ENCODE results near the gene CAMTA1.
"Not testable (repeated sequence)": the region's sequence is repeated elsewhere in the genome, so short reads cannot be mapped to it uniquely, and the experiment has no call there.

CAMTA1 gene

DNA sequence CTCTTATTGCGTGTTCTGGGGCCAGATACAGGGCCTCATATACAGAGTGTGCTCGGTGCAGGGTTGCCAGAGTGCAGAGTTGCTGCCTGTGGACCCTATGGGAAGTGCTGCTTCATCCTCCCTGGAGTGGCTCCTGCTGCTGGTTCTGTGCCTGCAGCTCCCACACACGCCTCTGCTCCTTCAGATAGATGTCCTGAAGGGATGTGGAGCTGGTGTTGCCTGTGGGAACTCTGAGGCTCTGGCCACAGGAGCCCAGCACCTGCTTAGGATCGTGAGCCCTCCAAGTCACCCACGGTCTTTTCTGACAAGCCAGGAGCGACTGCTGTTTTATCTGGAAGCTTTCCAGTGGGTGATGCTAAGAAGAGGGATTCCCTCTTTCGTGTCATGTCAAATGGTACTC, 120.5 kb downstream of the CAMTA1 start:
- DNase-seq (ENCODE audit: low read depth in 2 of 3, low spot score in 2 of 3), result no peak

DNA sequence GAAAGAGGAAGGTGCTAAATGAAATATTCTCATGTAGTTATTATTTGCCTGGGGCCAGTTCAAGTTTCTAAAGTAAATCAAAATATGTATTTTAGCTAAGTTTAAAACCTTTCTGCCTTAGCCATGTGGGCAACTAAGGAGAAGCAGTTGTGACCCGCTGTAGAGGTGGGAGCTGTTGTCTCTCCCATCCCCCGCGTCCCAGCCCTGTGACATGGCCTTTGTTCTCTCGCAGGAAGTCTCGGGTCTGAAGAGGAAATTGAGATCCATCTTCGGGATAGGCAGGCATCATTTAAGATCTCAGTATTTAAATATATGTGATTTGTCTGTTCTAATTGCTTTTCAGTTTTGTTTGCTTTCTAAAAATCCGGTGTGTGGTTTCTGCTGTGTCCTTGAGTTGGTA, 121.5 kb downstream of the CAMTA1 start:
- DNase-seq (ENCODE audit: low read depth in 2 of 3, low spot score in 2 of 3), result no peak

DNA sequence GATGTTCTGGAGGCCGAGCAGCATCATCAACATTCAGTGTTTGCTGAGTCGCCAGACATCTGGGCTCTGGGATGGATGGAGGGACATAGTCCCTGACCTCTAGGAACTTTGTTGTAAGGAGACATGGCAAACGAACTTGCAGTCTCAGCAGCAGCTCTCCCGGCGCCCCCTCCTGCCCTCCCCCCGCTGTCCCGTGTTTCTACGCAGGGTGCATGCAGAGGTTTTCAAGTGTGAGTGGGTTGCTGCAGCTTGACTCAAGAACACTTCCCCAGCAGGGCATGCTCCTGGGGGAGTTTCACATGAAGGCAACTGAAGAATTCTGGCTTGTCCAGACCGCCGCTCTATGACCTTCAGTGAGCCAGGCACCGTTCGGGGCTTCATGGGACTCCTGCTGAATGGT, 121.9 kb downstream of the CAMTA1 start:
- no peak for DNase-seq (ENCODE audit: low read depth in 2 of 3, low spot score in 2 of 3)

DNA sequence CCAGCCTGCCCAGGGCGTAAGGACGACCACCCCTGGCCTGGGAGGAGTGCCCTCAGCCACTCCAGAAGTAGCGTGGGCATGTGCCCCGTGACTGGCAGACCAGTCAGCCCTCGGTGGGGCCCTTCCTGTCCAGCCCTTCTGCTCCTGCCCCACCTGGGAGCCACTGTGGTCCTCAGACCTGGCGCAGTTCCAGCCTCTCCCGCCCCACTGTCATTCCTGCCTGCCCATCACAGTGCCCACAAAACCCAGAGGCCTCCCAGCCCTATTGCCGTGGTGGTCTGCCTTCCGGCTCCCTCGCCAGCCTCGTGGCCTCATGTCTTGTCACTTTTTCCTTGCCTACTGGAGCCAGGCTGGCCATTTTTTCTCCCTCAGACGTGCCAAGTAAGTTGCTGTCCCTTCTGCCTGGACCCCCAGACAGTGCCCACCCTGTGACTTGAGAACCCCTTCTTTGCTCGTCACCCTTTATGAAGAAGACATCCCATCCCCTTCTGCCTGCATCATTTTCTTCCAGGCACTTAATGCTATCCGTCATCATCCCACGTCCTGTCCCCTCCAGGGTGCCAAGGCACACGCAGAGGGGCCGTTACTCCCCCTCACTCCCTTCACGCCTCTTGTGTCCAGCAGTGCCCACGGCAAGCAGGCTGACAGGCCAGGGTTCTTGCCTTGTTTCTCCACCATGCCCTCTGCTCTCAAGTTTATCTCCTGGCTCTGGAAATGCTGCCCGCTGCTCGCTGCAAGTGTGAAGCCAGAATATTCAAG, 122.6 kb downstream of the CAMTA1 start:
- no peak for DNase-seq (ENCODE audit: low read depth in 2 of 3, low spot score in 2 of 3)

DNA sequence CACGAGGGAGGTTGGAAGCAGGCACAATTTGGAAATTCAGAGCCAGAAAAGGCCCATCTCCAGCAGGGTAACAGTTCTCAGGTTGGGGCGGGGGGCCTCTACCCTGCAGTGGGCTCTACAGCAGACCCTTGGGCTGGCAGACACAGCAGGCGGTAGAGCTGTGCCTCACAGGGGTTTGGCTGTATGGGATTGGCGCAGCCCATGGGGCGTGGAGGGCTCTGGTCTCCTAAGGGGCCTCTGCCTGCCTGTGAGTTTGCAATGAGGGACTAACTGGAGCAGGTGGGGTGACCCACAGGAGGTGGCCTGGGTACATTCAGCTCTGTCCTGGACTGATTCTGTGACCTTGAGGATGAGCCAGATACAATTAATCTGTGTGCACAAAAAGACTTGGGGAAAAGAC, 124.1 kb downstream of the CAMTA1 start:
- DNase-seq (ENCODE audit: low read depth in 2 of 3, low spot score in 2 of 3), result no peak

DNA sequence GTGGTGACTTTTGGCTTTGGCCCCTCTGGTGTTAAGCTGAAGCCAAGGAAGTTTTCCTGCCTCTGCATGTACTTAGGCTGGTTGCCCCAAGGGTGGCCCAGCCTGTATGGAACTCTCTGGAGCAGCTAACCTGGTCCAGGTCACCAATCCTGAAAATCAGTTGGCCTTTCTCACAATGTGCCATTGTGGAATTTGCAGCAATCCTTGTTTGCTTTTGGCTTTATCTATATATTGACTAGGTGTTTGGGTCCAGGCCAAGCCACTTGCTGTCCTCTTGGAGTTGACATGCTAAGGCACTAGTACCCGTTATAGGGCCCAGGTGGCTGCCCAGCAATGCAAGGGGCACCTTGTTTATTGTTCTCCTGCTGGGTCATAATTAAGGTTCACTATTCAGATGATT, 124.6 kb downstream of the CAMTA1 start:
- no peak for DNase-seq (ENCODE audit: low read depth in 2 of 3, low spot score in 2 of 3)

DNA sequence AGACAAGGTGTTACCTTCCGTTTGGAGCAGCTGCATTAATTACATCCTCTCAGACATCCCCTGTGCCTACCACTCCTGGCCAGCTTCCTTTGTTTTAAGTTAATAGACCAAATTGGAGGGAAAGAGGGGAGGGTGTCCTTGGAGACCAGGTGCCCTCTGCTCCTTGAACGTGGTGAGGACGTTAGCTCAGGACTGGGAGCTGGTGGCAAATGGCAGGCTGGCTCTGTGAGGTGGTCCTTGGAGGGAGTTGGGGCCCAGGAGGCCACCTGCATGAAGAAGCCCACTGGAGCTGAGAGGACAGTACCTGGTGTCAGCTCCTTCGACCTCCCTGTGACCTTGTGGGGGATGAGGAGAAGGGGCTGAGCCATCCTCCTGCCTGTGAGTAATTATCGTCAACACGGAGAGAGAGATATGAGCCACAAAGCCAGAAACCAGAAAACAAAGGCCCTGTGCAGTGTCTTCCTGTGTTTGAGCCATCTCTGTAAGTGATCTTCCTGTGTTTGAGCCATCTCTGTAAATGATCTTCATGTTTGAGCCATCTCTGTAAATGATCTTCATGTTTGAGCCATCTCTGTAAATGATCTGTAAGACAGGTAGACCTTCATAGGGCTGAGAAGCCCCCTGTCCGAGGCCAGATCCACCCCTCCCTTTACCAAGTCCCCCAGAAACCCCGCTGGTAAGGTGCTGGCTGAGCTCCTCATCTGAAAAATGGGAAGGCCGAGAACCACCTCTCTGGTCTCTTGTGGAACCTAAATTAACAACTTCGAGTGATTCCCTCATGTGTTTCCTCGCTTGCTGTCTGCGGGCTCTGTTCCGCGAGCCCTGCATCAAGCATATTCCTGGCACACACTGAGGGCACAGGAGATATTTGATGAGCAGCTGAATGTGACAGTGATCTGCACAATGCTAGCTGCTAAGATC, 126.0 kb downstream of the CAMTA1 start:
- DNase-seq (ENCODE audit: low read depth in 2 of 3, low spot score in 2 of 3), result no peak

DNA sequence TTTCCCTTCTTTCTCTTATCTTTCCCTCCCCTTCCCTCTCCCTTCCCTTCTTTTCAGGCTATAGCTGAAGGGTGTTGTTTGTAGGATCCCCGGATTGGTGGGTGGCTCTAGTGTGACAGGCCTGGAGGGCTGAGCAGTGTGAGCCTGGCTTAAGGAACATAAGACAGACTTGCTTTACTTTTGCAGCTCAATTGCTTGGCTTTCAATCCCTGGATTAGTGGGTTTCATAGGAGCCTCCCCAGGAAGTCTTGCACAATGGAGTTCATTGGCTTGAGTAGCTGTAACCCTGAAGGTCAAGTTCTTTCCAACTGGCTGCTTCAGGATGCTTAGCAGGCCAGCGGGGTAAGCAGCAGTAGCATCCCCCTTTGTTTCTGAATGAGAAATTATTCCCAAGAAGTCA, 126.7 kb downstream of the CAMTA1 start:
- no peak for DNase-seq (ENCODE audit: low read depth in 2 of 3, low spot score in 2 of 3)

DNA sequence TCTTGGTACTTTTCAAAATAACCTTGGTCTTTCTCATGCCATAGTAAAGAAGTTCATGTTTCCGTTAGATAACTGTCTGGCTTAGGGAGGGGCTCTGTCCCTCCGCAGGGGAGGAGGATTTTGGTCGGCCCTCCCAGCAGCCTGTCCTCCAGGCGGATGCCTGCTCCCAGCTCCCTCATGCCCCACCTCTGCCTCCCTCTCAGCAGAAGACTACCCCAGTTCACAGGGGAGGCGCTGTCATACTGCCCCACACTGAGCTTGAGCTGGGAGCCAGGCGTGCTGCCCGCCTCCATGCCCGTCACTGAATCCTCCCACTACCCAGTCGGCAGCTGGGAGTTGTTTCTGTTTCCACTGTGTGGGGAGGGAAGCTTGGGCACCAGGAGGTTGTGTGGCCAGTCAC, 127.3 kb downstream of the CAMTA1 start:
- no peak for DNase-seq (ENCODE audit: low read depth in 2 of 3, low spot score in 2 of 3)

DNA sequence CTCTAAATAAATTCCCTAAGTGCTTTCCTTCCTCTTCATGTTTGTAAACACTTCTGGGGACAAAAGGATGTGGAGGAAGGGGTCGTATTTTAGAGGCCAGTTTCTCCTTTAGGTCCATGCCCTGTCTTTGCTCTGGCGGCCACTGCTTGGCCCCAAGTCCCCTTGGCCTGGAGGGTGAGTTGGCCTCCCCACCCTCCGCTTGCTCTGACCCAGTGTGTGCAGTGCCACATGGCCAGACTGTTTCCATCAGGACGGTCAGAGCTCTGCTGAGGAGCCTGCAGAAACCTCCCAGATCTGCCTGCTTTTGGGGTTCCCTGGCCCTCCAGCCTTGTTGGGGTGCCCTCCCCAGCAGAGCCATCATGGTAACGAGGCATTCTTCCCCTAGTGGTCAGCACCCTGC, 127.8 kb downstream of the CAMTA1 start:
- no peak for DNase-seq (ENCODE audit: low read depth in 2 of 3, low spot score in 2 of 3)

DNA sequence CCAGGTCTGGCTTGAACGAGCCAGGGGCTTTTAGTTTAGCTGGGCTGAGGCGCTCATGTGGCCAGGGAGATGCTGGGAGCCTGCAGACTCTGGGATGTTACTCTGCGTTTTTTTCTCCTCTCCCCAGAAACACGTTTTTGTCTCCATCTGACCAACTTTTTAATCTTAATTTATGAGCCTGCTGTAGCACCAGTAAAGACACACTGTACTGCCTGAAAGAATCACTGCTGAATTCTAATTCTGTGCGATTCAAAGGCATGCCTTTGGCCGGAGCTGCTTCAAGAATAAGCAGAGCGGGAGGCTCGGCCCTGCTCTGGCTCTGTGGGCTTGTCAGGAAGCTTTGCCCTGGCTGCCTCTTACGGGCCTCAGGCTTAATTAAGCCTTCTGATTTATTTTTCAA, 129.5 kb downstream of the CAMTA1 start:
- DNase-seq (ENCODE audit: low read depth in 2 of 3, low spot score in 2 of 3), result no peak

DNA sequence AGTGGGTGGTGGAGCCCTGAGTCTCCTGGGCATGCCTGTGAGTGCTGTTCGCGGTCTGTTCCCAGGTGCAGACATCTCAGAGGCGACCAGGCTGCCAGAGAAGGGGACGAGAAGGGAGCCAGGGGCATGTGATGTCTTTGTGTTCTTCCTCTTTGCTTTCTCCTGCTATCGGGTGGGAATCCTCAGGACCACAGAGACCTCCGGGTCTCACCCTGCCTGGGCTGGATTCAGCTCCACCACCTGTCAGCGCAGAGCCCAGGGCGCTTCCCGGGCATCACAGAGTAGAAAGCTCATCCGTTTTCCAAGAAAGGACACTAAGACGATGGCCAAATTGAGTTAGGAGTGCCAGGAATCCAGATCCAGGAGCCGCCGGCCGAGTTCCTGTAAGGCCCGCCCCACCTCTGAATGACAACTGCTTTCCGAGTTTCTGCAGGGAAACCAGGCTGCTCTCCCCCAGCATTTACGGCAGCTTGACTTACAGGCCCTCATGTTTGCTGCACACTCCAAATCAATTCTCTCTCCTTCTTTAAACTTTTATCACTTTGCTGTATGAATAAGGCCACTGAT, 130.8 kb downstream of the CAMTA1 start:
- DNase-seq (ENCODE audit: low read depth in 2 of 3, low spot score in 2 of 3), result no peak

DNA sequence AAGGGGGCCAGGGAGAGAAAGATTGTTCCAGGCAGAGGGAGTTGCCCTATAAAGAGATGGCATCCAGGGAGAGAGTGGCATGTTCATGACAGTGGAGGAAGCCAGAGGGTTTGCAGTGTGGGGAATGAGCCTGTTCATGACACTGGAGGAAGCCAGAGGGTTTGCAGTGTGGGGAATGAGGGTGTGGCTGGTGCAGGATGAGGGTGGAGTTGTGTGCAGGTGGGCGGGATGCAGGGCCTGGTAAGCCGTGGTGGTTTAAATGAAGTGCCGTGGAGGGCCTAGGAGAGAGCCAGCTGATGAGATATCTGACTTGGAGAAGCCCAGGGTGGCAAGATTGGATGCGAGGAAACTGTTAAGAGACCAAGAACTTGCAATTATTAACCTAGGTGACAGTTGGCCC, 131.8 kb downstream of the CAMTA1 start:
- no peak for DNase-seq (ENCODE audit: low read depth in 2 of 3, low spot score in 2 of 3)

DNA sequence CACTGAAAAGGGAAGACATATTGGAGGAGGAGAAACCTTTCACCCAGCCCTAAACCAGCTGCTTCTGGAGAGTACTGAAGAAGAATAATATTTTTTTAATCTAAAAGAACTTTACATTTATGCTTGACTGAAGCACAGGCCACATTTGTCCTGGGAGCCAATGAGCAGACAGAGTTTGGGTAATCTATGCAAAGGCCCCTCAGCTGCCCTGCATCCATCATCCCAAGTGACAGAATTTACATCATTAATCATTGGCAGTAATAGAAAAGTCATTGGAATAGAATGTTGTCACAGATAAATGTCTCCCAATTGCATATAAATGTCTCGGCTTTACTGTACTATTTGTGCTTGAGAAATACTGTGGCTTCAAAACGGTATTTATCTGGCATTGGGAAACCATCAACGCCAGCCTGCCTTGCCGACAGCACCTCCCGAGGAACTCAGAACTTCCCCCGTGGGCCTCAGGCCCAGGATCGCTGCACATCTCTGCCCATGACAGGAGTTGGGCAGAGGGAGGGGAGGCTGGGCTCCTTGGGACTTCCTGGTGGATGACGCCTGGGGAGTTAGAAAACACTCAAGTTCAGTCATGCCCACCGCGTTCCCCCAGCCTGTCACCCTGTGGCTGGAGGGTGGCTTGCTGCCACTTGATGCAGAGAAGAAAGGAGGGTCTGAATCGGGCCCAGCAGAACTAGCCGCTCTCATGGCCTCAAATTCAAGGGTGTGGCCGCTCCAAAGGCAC, 133.1 kb downstream of the CAMTA1 start:
- DNase-seq (ENCODE audit: low read depth in 2 of 3, low spot score in 2 of 3), result no peak

DNA sequence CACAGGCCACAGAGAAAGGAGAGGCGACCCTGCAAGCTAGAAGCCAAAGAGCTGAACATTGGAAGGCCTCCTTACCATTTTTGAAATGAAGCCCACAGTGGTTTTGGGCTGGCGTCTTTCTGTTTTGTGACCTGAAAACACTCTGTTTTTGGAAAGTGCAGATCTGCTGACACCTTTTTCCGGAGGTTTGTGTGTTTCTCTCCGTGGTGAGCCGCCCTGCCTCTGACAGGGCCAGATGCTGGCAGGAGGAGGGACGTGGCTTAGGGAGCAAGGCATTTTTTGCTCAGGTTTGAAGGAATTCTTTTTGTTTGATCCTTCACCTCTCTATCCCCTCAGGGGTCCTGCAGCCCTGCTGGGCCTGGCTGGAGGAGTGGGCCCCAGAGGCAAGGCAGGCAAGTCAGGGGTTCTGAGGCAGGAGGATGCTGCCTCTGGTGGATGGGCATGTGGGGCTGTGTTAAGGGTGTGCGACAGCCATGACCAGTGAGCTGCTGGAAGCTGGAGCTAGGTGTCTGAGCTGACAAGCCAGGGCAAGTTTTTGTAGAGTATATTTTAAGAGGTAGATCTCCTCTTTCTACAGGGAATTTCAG, 133.8 kb downstream of the CAMTA1 start:
- DNase-seq (ENCODE audit: low read depth in 2 of 3, low spot score in 2 of 3), result no peak

DNA sequence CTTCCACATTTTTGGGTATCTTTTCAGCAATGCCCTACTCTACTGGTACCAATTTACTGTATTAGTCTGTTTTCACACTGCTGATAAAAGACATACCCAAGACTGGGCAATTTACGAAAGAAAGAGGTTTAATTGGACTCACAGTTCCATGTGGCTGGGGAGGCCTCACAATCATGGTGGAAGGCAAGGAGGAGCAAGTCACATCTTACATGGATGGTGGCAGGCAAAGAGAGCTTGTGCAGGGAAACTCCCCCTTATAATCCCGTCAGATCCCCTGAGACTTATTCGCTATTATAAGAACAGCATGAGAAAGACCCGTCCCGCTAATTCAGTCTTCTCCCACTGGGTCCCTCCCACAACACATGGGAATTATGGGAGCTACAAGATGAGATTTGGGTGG, 136.3 kb downstream of the CAMTA1 start:
- DNase-seq (ENCODE audit: low read depth in 2 of 3, low spot score in 2 of 3), result not testable (repeated sequence)

DNA sequence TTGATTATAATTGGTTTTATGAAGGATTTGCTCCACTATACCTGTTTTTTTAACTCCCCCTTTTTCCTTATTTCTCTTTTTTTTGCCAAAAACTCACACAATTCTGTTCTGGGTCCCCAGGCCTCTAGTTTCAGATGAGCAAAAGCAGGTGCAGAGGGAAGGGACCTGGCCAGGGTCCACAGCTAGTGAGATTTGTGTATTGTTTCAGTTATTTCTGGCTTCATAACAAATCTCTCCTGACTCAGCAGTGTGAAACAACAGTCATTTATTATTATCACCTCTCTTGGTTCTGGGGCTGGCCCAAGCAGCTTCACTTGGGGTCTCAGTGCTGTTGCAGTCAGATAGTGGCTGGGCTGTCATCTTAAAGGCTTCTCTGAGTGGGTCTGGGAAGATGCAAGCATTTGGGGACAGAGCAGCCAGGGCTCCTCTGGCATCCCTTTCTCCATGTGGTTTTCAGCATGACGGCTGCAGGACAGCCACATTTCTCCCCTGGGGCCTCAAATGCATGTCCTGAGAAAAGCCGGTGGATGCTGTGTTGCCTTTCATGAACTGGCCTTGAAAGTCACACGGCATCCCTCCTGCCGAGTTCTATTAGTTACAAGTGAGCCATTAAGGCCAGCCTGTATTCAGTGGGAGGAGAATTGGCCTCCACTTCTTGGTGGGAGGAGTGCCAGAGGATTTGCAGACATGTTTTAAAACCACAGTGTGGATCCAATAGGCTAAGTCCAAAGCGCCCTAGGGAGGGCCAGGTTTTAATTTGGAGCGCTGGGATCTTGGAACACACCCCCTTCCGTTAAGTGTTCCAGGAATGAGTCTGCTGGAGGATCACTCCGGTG, 137.1 kb downstream of the CAMTA1 start:
- DNase-seq (ENCODE audit: low read depth in 2 of 3, low spot score in 2 of 3), result no peak

DNA sequence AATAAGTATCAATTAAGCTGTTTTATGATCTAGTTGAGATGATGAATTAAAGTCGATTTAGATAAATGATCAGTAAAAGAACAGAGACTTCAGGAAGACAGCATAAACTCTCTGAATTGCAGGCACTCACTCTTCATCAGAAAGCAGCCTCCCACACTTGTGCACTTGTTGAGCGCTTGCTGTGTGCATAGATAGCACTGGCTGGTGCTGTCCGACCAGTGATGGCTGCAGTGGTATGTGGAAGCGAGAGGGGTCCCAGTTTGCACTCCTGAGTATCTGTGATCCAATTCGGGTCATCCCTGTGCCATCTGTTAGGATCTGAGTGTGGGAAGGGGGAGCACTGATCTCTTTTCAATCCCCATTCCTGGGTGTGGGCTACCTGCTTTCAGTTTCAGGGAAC, 137.8 kb downstream of the CAMTA1 start:
- DNase-seq (ENCODE audit: low read depth in 2 of 3, low spot score in 2 of 3), result no peak

DNA sequence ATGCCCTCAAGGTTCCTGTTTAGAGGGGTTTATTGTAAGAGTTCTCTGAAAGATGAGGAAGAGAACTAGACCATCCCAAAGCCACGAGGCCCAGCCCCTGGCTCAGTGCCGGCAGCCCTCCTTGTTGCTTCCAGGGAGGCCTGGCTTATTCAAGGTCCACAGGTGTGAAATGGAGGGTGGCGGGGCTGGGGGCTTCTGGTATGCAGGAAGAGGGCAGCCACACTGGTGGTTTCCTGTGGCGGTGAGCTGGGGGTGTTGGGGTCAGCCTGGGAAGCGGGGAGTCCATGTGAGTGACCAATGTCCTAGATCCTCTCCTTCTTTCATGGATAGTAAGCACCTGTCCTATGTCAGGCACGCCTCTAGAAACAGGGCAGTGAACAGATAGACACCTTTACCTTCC, 138.2 kb downstream of the CAMTA1 start:
- no peak for DNase-seq (ENCODE audit: low read depth in 2 of 3, low spot score in 2 of 3)
